Measurements from ENCODE around the gene MDGA2.

DNA sequence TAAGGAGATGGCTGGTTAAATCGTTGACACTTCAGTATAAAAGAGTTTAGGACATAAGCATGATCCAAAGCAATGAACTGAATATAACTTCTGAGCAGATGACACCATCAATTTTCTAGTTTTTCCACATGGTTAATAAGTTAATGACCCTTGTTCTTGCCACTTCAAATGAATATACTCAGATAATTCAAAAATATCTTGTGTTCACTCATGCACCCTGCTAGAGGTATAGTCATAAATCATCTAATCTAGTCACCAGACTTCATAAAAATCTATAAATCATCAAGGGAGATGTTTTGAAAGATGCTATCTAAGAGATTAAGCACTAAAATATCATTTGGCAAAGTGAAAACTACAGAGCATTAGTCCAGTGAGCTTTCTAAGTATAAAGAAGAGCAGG, 131.9 kb downstream of the MDGA2 start:
- no peak for TF ChIP-seq CTCF (IDR thresholded peaks at IDR 0.05)
- TF ChIP-seq POLR2A (IDR thresholded peaks at IDR 0.05): no peak

Measured in heart left ventricle (tissue), 13 donors.